PC-9 (cell line): ENCODE results near the gene ARHGAP26. TPM values are rescaled to one million over a fixed set of nuclear protein-coding genes. Genes with fewer than 3 reads are reported as not detected.

Experiments used
- BruUV-seq: library from RNA; stranded (reverse); fragments of 400-500 nt; replicated peaks from 2 replicates; lab custom pipeline; 2021; lab: Mats Ljungman, UMichigan
- CTCF ChIA-PET: fragments of 300-600 bp; sonication (Branson Sonifier 250); formaldehyde crosslinking; loops from one replicate; lab custom pipeline; 2022; ENCODE audit warnings: antibody characterized with exemption; lab: Charles Lee
- POLR2A ChIA-PET: fragments of 300-600 bp; sonication (Branson Sonifier 250); formaldehyde crosslinking; loops from one replicate; lab custom pipeline; 2022; ENCODE audit warnings: antibody characterized with exemption; ENCODE audit not compliant: unreplicated experiment; lab: Charles Lee
- DNase-seq, 2 experiments: peaks; one replicate each; pipeline versions ENCODE4 v3.0.0 to v3.0.0-alpha.2; 2015 to 2022; ENCODE audit warnings: mixed read lengths in 1 of 2
- H2AFZ ChIP-seq: fragments of 200-600 bp; sonication (generic); 2 replicates; pipeline ENCODE4 v1.8.1; 2017; ENCODE audit warnings: antibody characterized with exemption
- H3F3A ChIP-seq: fragments of 200-600 bp; sonication (generic); 2 replicates; pipeline ENCODE4 v1.8.1; 2017; ENCODE audit warnings: antibody characterized with exemption, mild to moderate bottlenecking, low read depth; ENCODE audit not compliant: insufficient read depth
- H3K27ac ChIP-seq: fragments of 200-600 bp; sonication (generic); 2 replicates; pipeline ENCODE4 v1.6.1; 2016; ENCODE audit warnings: mixed run types
- H3K27me3 ChIP-seq: fragments of 200-600 bp; sonication (generic); 2 replicates; pipeline ENCODE4 v1.6.1; 2016; ENCODE audit warnings: low read depth, mixed run types; ENCODE audit not compliant: insufficient read depth
- H3K36me3 ChIP-seq: fragments of 200-600 bp; sonication (generic); 2 replicates; pipeline ENCODE4 v1.6.1; 2016; ENCODE audit warnings: low read depth, mixed run types
- H3K4me1 ChIP-seq: fragments of 200-600 bp; sonication (generic); replicated peaks from 2 replicates; pipeline ENCODE4 v1.6.1; 2016; ENCODE audit warnings: mixed run types; ENCODE audit not compliant: insufficient read depth
- H3K4me2 ChIP-seq: fragments of 200-600 bp; sonication (generic); 2 replicates; pipeline ENCODE4 v1.6.1; 2017; ENCODE audit warnings: mixed run types
- H3K4me3 ChIP-seq: fragments of 200-600 bp; sonication (generic); 2 replicates; pipeline ENCODE4 v1.6.1; 2016; ENCODE audit warnings: mixed run types
- H3K79me2 ChIP-seq: fragments of 200-600 bp; sonication (generic); 2 replicates; pipeline ENCODE4 v1.6.1; 2017; ENCODE audit warnings: low read depth, mixed run types
- H3K9me2 ChIP-seq: fragments of 200-600 bp; sonication (generic); 2 replicates; pipeline ENCODE4 v1.8.1; 2017; ENCODE audit warnings: mild to moderate bottlenecking; ENCODE audit not compliant: insufficient read depth
- H3K9me3 ChIP-seq: fragments of 200-600 bp; sonication (generic); 2 replicates; pipeline ENCODE4 v1.8.1; 2016; ENCODE audit warnings: low read depth; ENCODE audit not compliant: insufficient read depth
- H4K20me1 ChIP-seq: fragments of 200-600 bp; sonication (generic); 2 replicates; pipeline ENCODE4 v1.8.1; 2017; ENCODE audit not compliant: insufficient read depth
- EZH2 ChIP-seq: fragments of 200-600 bp; sonication (generic); IDR thresholded peaks from 2 replicates; pipeline ENCODE4 v1.8.0; 2017; ENCODE audit warnings: antibody characterized with exemption, low read depth
- intact Hi-C: fragments of 100-400 bp; cut with micrococcal nuclease; formaldehyde crosslinking; loops from one replicate; pipeline ENCODE4 v1.10.0; 2022; ENCODE audit not compliant: unreplicated experiment
- total RNA-seq: library from RNA; stranded (reverse); gene quantifications from 2 replicates; pipeline ENCODE4 v1.2.3, GENCODE V29; 2021
- TF ChIP-seq, protein P1 (sequence below): fragments of 200-600 bp; sonication (generic); conservative IDR thresholded peaks from 2 replicates; pipeline ENCODE4 v1.6.1; 2017; ENCODE audit warnings: mixed run types, antibody characterized with exemption, mild to moderate bottlenecking, moderate library complexity

The ARHGAP26 gene
- total RNA-seq, 1 experiment from 2014 or later: 29.7 TPM

DNA sequence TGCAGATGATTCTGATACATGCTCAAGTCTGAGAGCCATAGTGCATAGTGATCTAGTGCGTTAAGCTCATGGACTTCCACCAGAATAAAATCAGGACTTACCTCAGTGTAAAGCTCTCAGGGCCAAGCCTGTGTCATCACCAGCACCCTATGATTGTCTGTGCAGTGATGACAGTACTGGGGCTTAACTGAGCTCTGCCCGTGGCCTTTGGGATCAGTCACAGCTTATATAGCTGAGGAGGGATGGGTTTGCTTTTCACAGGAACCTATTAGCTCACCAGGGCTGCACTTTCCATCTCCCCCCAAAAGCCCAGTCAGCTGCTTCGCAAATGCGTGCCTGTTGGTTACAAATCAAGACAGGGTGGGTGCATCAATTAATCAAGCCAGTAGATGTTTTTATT lies 386.4 kb downstream of the ARHGAP26 start:
- H3K27me3 ChIP-seq: no peaks in the 10 kb centered on the region
- no peaks in the 10 kb centered on the region for H3K9me2 ChIP-seq
- H2AFZ ChIP-seq: no peak overlapping the region
- intact Hi-C loops: no loop called here
- no peaks in the 10 kb centered on the region for H3K79me2 ChIP-seq
- H3K36me3 ChIP-seq: no peaks in the 10 kb centered on the region
- peaks cover 13% of the 10 kb centered on the region; the same call in 1 of the 2 replicates for H3F3A ChIP-seq
- no TSS peak for BruUV-seq
- H3K4me1 ChIP-seq: peaks cover 15% of the 10 kb centered on the region
- H4K20me1 ChIP-seq: no peaks in the 10 kb centered on the region
- H3K9me3 ChIP-seq: no peaks in the 10 kb centered on the region
- DNase-seq: no peak
- H3K4me2 ChIP-seq: no peak overlapping the region
- no peak overlapping the region for H3K27ac ChIP-seq
- H3K4me3 ChIP-seq: no peak overlapping the region
- ChIA-PET POLR2A (interaction anchor here (0.7 kb wide), 1 partner anchor 51 kb away, joined by 8 read pairs; no protein-coding TSS in a partner anchor), CTCF (interaction anchor here (0.5 to 0.7 kb wide), 2 partner anchors 247 to 485 kb away, joined by 3 to 8 read pairs; partner anchors contain the start of gene NR3C1)
- TF ChIP-seq, protein P1, sequence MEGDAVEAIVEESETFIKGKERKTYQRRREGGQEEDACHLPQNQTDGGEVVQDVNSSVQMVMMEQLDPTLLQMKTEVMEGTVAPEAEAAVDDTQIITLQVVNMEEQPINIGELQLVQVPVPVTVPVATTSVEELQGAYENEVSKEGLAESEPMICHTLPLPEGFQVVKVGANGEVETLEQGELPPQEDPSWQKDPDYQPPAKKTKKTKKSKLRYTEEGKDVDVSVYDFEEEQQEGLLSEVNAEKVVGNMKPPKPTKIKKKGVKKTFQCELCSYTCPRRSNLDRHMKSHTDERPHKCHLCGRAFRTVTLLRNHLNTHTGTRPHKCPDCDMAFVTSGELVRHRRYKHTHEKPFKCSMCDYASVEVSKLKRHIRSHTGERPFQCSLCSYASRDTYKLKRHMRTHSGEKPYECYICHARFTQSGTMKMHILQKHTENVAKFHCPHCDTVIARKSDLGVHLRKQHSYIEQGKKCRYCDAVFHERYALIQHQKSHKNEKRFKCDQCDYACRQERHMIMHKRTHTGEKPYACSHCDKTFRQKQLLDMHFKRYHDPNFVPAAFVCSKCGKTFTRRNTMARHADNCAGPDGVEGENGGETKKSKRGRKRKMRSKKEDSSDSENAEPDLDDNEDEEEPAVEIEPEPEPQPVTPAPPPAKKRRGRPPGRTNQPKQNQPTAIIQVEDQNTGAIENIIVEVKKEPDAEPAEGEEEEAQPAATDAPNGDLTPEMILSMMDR: no peak
- no peak for TF ChIP-seq EZH2

DNA sequence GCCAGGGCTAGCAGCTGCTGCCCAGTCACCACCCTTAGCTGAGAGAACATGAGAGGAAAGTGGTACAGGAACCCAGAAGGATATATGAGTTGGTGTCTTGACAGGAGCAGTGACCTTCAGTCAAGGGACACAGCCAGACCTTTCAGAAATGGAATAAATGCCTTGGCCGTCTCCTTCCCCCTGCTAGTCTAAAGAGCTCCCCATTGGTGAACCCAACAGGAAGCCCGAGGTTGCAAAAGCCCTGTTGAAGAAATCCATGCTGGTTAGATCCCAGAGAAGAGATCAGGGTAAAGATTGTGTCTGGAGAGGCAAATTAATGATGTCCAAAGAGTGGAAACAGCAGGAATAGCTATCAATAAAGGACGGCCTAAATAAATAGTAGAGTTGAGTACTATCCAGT lies 388.9 kb downstream of the ARHGAP26 start:
- H3F3A ChIP-seq: peaks cover 13% of the 10 kb centered on the region; the same call in 1 of the 2 replicates
- H4K20me1 ChIP-seq: no peaks in the 10 kb centered on the region
- BruUV-seq: no TSS peak
- no peaks in the 10 kb centered on the region for H3K36me3 ChIP-seq
- H3K9me3 ChIP-seq: no peaks in the 10 kb centered on the region; the same call in 1 of the 2 replicates
- no peak overlapping the region for H2AFZ ChIP-seq
- H3K4me3 ChIP-seq: no peak overlapping the region
- H3K27ac ChIP-seq: no peak overlapping the region
- H3K4me2 ChIP-seq: no peak overlapping the region
- POLR2A ChIA-PET: no interaction called here
- H3K9me2 ChIP-seq: no peaks in the 10 kb centered on the region
- intact Hi-C loops: no loop called here
- H3K4me1 ChIP-seq: peaks cover 14% of the 10 kb centered on the region
- no peaks in the 10 kb centered on the region for H3K79me2 ChIP-seq
- H3K27me3 ChIP-seq: no peaks in the 10 kb centered on the region
- TF ChIP-seq EZH2: no peak
- TF ChIP-seq, protein P1: no peak
- CTCF ChIA-PET: no interaction called here
- DNase-seq: no peak

DNA sequence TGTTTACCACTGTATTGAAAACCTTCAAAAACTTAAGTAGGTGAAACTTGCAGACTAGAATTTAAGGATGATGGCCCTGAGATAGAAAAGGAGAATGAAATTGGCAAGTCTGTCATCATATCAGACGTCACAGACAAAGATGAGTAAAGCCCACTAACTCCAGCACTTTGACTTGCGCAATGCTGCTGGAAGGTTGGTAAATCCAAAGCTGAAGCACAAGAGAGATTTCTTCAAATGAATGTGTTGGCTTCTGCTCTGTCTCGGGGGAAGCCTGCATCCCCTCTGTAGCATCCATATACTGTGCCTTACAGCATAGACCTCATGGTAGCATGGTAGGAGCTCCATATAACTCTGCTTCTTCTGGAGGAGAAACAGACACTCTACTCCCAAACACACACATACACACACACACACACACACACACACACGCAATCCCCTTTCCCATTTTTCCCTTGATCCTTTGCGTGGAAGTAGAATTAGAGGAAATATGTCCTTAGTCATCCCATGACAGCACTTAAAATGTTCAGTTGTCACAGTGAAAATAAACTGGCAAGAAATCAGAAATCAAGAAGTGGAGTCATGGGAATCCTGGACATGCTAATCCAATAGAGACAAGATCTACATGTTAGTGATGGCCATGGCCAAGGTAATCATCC lies 391.8 kb downstream of the ARHGAP26 start:
- BruUV-seq: no TSS peak
- H4K20me1 ChIP-seq: no peaks in the 10 kb centered on the region
- ChIA-PET CTCF (no interaction called here), POLR2A (no interaction called here)
- H3K9me3 ChIP-seq: no peaks in the 10 kb centered on the region; the same call in 1 of the 2 replicates
- H3K4me3 ChIP-seq: no peak overlapping the region
- no peaks in the 10 kb centered on the region for H3K9me2 ChIP-seq
- TF ChIP-seq, protein P1: no peak
- TF ChIP-seq EZH2: no peak
- H3F3A ChIP-seq: no peaks in the 10 kb centered on the region; the same call in 1 of the 2 replicates
- no peaks in the 10 kb centered on the region for H3K36me3 ChIP-seq
- H3K4me2 ChIP-seq: no peak overlapping the region
- H3K4me1 ChIP-seq: no peaks in the 10 kb centered on the region
- intact Hi-C loops: no loop called here
- no peak overlapping the region for H3K27ac ChIP-seq
- no peaks in the 10 kb centered on the region for H3K79me2 ChIP-seq
- no peak overlapping the region for H2AFZ ChIP-seq
- DNase-seq: no peak
- no peaks in the 10 kb centered on the region for H3K27me3 ChIP-seq
